ENCODE measurements around the gene NUP50.
A peak's percentile ranks its signal among the peaks of the same experiment; 100 is the strongest.

NUP50 gene

GRCh38 chr22:45196926-45197605 lies 33.3 kb downstream of the NUP50 start:
- DNase-seq = no peak

DNA sequence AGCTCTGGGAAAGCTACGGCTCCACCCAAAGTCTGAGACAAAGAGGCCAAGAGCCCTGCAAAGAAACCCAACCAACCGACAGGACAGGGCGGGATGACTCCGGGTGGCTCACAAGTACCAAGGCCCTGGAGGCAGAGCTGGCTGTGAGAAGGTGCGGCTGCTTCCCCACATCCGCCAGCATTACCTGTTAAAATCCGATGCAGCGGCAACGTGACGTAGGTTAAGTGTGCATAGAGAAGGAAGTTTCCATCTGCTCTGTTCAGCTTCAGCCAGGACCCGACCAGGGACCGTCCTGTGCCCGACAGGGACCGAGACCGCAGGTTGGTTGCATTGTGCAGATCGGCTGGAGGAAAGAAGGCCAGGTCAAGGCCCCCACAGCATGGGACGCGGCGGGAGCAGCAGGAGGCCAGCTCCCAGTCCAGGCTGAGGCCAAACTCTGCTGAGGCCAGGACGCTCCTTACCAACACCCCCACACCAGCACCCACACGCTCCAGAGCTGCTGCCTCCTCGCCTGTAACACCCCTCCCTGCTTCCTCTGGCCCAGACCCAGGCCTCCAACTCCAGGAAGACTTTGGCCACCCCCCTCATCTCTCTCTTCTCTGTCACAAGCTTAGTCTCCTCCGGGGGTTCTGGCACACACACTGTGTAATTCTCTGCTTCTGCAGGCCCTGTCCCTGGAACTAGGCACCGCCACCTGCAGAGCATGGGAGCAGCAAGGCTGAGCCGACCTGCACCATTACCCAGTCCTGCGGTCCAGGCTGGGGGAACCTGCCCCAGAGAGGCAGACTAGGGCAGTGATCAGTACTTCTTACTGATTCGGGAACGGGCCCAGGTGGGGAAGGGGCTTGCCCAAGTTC lies 34.1 kb downstream of the NUP50 start:
- no peak for DNase-seq

- DNase-seq = no peak
These were observed 34.7 kb downstream of the NUP50 start for GRCh38 chr22:45198463-45198795.

DNA sequence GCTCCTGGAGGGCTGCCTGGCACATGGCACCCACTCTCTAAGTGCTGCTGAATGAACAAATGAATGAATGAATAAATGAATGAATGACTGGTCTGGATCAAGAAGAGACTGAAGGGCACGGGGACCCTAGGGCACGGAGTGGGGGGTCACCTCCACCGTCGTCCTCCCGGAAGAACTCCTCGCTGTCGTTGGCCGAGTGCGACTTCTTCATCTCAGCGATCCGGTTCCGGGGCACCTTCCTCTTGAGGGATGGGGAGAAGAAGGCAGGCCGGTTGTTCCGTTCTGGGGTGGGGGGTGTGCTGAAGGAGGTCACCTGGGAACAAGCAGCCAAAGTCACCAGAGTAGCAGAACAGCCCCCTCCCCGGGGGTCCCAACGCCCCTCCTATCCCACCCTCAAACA lies 36.0 kb downstream of the NUP50 start:
- DNase-seq = no peak

DNA sequence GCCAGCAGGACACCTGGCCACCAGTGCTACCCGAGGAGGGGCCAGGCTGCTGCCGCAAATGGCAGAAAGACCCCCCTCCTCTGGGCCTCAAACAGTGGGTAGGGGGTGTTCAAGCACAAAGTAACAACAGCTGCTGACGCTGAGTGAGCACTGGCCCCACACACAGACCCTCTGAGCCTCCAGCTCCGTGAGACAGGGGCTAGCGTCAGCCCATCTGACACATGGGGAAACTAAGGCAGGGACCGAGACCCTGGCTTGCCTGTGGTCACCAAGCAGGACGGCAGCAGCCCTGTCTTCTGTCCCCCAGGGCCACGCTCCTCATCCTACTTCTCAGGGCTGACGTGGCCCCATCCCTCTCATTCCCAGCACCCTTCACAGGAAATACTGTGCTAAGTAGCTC lies 36.5 kb downstream of the NUP50 start:
- no peak for DNase-seq

GRCh38 chr22:45200860-45201511 lies 37.3 kb downstream of the NUP50 start:
- peak; percentile 36 for DNase-seq

DNA sequence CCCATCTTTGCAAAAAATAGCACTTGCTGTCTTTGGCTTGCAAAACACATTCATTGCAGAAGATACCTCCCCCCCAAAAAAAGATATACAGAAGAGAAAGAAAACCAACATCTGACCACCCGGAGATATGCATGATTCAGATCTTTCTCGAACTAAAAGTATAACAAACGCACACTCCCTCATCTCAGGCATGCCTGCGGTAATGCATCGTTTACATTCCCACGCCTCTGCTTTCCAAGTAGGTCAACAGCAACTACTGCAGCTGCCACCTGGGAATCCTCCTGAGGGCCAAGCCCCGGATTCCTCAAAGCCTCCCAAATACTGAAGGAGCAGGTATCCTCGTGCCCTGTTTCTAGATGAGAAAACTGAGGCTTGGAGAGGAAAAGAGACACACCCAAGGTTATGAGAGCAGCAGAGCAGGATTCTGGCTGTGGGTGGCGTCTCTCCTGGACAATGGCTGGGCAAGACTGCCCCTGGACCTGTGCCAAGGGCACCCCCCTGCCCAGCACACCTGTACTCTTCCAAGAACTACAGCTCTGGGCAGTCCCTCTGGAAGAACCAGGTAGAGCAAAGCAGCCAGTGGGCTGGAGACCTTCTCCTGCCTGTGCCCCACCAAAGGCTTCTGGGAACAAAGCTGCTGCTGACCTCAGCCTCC lies 38.1 kb downstream of the NUP50 start:
- DNase-seq = peak; percentile 13

DNA sequence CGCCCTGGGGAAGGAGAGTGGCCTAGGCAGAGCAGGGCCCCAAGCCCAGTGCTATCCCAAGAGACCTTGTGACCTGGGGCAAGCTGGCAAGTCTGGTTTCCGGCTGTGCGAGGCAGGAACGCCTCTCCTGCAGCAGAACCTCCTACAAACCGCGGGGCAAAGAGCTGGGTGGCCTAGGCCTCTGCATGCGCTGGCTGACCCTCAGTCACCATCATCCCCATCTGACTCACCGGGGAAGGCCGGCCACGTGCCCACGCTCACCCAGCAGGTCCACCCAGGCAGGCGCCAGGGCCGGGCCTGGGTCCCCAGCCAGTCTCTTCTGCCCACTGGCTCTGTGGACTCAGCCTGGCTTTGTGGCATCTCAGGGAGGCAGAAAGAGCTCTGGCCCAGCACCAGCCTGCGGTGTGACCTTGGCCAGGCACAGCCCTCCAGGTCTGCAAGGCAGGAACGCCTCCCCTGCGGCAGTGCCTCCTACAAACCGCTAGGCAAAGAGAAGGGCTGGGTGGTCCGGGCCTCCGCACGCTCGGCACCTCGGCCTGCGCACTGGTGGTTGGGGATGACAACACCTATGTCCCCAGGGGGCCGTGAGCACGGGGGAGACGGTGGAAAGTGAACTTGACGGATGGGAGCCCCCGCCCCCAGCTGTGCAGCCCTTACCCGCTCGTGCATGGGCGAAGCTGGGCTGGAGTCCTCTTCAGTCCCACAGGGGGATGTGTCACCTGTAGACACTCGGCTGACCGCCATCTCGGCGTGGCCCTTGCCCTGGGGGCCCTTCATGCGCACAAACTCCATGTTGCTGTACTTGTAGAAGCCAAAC lies 38.8 kb downstream of the NUP50 start:
- DNase-seq = no peak

DNA sequence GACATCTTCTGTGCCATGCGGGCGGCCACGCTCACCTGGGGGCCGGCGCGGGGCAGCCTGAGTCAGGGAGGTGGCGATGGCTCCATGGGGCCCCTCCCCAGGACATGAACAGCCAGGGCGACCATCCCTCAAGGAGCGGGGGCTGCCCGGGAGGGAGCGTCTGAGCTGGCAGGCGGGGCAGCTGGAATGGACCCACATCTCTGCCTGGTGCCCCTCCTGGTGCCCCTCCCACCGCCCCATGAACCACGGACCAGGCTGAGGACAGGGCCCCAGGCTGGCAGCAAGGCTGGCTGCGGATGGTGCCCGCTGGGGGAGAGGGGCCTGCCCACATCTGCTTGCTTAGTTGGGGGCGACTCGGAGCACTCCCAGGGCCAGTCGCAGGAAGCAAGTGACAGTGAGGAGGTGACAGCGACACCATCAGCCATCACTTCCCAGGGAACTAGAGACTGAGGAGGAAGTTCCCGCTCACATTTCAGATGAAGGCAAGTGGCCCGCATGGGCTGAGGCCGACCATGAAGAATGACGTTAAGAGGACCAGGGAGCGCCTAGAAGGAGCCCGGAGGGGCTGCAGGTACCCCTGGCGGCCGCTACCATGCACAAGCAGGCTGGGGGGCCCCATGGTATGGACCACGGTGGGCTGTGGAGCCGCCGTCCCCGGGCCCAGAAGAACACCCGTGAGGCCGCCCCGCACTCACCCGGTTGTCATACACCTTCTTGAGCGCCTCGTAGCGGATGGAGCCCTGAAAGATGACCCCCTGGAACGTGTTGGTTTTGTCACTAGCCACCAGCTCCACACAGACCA lies 39.6 kb downstream of the NUP50 start:
- no peak for DNase-seq

- no peak for DNase-seq
These were observed 40.5 kb downstream of the NUP50 start for GRCh38 chr22:45204241-45204640.

DNA sequence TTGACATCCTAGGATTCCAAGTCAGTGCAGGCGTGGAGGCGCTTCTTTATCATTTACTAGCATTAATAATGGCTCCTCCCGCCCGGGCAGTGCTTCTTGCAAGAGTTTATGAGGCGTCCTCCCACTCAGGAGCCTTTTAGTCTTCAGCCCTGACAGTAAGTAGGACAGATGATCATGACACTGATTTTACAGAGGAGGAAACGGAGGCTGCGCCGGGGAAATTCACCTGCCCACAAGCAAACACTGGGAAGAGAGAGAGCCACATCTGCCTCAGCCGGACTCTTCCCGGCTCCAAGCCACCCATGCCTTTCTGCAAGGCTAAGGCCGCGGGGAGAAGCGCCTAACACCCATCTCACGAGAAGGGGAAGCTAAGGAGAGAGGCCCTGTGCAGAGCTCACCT lies 41.1 kb downstream of the NUP50 start:
- no peak for DNase-seq

DNA sequence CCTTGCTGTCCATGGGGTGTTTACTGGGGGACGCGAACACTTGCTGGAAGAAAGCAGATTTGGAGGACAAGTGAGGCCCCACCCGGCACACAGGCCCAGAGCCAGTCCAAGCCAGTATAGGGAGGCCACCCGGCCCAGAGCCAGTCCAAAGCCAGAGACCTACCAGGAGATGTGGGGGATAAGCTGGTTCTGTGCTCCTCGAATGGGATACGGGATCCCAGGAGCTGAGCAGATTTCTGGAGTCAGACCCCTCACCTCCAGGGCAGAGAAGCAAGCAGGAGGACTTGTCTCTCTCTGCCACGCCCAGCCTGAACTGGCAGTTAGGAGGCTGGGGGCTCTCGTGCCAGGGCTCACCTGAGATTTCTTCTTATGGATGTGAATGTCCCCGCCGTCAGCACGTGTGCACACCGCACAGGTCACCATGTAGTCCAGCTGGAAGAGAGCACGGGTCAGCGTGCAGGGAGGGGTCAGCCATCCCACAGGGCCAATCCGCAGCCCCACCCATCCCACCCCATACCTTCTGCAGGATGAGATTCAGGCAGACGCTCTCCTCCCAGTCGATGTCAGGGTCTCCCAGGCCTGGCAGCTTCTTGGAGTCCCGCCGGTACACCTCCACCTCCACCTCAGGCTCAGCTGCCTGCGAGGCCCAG lies 41.7 kb downstream of the NUP50 start:
- no peak for DNase-seq

DNA sequence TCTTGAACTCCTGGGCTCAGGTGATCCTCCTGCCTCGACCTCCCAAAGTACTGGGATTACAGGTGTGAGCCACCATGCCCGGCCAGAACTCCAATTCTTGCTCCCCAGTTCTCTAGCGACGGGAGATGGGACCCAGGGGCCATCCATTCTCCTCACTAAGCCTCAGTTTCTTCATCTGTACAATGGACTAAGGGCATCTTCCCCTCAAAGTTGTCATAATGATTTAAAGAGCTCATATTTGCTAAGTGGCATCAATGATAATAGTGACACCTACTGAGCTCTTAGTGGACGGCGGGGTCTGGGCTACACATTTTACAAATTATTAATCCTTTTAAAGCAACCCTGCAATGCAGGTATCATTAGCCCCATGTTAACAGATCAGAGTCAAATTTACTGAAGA lies 42.5 kb downstream of the NUP50 start:
- no peak for DNase-seq

DNA sequence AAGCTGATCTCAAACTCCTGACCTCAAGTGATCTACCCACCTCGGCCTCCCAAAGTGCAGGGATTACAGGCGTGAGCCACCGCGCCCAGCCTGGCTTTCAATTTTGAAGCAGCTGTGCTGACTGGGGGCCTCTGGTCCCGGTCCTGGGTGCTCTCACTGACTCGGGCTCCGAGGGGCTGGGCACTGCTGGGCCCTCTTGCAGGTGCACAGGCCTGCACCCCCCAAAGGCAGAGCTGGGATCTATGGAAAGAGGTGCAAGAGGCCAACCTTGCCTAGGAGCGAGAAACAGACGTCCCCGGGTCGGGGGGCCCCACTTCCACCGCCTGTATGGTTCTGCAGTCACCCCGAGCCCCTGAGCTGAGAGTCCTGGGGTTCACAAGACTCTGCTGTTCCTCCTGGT lies 43.8 kb downstream of the NUP50 start:
- DNase-seq = no peak

GRCh38 chr22:45207981-45208664 lies 44.4 kb downstream of the NUP50 start:
- no peak for DNase-seq

DNA sequence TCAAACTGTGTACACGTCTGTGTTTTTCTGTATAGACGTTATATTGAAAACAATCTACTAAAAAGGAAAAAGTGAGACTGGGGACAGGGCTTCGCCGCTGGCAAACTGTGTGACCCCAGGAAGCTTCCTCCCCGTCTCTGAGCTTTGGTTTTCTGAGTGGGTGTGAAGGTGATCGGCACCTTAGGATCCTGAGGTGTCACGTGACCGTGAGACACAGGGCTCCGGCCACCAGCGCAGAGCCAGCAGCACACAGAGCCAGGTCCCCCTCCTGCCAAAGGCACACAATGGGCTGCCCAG lies 44.9 kb downstream of the NUP50 start:
- no peak for DNase-seq

GRCh38 chr22:45208993-45209838 lies 45.5 kb downstream of the NUP50 start:
- peak; percentile 36 for DNase-seq

DNA sequence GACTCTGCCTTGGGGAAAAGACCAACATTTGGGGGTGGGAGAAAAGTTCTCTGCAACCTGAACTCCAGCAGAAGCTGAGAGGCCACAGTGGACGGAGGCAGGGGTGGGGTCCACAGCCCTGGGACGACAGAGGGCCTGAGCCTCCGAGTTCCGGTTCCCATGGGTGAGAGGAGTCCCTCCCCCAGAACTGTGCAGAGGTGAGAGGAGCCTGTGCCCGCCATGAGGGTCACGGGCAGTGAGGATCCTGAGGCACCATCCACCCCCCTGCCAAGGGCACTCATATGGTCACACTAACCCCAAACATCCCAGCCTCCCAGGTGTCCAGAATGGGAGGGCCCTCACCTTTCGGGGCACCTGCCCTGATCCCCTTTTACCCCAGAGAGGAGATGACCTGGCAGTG lies 46.4 kb downstream of the NUP50 start:
- DNase-seq = no peak

GRCh38 chr22:45210577-45210976 lies 46.9 kb downstream of the NUP50 start:
- no peak for DNase-seq

GRCh38 chr22:45210991-45211390 lies 47.3 kb downstream of the NUP50 start:
- DNase-seq = no peak
